T-helper 2 cell (primary cell): Measurements from ENCODE around the gene IL6R.
"Not testable (repeated sequence)": the region's sequence is repeated elsewhere in the genome, so short reads cannot be mapped to it uniquely, and the experiment has no call there.

Experiments used
- DNase-seq, 5 experiments: peaks; one replicate each; pipeline versions ENCODE4 v3.0.0 to v3.0.0-alpha.2; 2012 to 2022

IL6R gene

GRCh38 chr1:154483941-154484803 is 79.0 kb downstream of the IL6R start:
- no peak for DNase-seq

- no peak for DNase-seq
These were observed 80.0 kb downstream of the IL6R start for GRCh38 chr1:154485106-154485505.

GRCh38 chr1:154485910-154486496 is 80.9 kb downstream of the IL6R start:
- DNase-seq = no peak

- not testable (repeated sequence) for DNase-seq
These were observed 81.6 kb downstream of the IL6R start for GRCh38 chr1:154486756-154487155.

DNA sequence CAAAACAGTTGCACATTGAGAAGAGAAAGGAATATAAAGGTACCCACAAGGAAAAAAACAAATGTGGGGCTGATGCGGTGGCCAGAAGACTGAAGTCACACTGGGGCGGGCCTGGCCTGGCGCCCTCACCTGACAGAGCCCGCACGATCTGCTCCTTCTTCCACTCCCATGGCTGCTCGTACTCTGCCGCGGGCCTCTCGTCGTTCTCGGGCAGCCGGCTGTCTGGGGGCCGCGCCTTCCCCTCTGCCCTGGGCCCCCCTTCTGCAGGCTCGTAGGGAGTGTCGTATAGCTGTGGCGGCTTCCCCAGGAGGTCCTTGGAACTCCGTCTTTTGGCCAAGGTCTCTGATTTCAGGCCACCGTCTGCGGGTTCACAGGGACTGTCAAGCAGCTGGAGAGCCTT is 83.8 kb downstream of the IL6R start:
- no peak for DNase-seq

- no peak for DNase-seq
These were observed 84.6 kb downstream of the IL6R start for GRCh38 chr1:154489695-154490274.

- DNase-seq = no peak
These were observed 85.2 kb downstream of the IL6R start for GRCh38 chr1:154490317-154490716.

DNA sequence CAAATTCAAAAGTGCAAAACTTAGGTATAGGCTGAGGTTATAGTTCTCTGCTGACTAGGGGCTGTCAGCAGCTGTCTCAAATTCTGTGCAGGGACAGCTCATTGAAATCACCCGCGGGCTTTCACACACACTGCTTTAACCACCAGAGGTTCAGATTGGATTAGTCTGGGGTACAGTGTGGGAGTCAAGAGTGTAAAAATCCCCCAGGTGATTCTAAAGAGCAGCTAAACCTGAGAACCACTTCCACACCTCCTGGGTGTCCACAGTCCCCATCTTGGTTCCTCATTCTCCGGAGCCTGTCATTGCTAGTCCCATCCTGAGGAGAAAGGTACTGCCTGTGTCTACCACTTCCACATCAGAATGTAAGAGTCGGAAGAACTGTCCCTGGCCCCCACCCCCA is 87.0 kb downstream of the IL6R start:
- no peak for DNase-seq

- peak in 1 of 5 experiments; percentile 49 for DNase-seq
These were observed 88.1 kb downstream of the IL6R start for GRCh38 chr1:154493276-154493675.

- no peak for DNase-seq
These were observed 90.5 kb downstream of the IL6R start for GRCh38 chr1:154495496-154496273.

DNA sequence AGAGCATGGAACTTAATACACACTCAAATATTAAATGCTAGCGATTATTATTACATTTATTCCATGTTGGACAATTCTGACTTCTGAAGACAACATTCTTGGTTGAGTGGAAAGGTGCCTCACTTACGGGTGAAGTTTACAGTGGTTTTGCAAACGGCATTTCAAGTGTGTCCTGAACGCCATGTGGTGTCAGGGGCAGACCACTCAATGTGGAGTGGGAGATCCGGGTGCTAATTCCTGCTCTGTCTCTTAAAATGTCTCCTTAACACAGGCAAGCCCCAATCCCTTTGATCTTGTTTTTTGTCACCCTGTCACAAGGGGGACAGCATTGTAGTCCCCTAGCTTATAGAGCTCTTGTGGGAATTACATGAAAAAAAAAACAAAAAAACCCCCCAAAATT is 91.2 kb downstream of the IL6R start:
- no peak for DNase-seq

GRCh38 chr1:154497026-154497806 is 92.1 kb downstream of the IL6R start:
- DNase-seq = no peak

DNA sequence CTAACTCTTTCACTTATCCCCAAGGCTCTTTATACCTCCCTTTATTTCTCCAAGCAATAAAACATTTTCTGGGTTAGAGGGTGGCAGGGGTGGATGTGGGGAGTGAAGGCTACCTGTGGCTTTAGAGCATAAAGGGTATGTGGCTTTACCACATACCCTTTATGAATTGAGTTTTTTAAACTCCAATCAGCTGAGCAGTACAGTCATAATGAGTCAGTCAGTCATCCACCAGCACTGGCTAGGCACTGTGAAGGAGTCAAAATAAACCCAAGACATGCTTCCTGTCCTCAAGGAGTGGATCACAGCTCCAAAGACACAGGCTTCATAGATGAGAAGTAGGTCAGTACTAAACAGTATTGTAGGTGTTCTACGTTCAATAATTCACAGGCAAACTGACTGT is 94.3 kb downstream of the IL6R start:
- peak in 1 of 5 experiments; percentile 51 for DNase-seq

- no peak for DNase-seq
These were observed 95.4 kb downstream of the IL6R start for GRCh38 chr1:154500533-154500932.

- DNase-seq = no peak
These were observed 96.4 kb downstream of the IL6R start for GRCh38 chr1:154501423-154502065.

- peak in 1 of 5 experiments; percentile 5 for DNase-seq
These were observed 97.1 kb downstream of the IL6R start, which contains the start of the genes SHE and TDRD10 for GRCh38 chr1:154502066-154502743. TSS of gene SHE (minus strand) at chr1:154502412. CDS start at chr1:154502026, 386 bp downstream. TSS of gene TDRD10 (plus strand) at chr1:154502219. CDS start at chr1:154506904, 4,685 bp downstream.

DNA sequence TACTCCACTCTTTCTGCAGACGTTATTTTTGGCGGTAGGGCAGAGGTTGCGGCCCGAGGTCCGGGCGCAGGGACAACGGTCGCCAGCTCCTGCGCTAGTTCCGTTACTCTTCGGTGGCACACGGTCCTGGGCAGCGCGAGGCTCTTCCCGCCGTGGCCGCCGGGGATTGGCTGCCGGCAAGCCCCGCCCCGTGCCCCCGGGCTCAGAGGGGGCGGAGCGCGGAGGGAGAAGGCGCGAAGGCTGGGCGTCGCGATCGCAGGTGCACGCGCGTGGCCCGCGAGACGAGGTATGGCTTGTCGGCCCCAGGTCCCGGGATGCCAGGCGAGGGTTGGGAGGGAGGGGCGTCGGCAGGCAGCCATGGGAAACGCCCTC is 97.6 kb downstream of the IL6R start:
- DNase-seq = no peak

DNA sequence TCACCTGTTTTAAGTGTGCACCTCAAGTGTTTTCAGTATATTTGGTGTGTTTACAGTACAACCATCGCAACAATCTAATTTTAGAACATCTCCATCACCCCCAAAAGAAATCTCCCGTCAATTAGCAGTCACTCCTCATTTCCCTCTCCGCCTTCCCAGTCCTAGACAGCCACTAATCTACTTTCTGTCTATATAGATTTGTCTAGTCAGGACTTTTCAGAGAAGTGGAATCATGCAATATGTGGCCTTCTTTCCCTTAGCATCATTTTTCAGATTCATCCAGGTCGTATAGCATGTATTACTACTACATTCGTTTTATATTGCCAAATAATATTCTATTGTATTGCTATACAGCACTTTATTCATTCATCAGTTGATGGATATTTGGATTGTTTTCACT is 98.8 kb downstream of the IL6R start:
- DNase-seq = no peak

GRCh38 chr1:154512760-154513159 is 107.6 kb downstream of the IL6R start:
- no peak for DNase-seq

DNA sequence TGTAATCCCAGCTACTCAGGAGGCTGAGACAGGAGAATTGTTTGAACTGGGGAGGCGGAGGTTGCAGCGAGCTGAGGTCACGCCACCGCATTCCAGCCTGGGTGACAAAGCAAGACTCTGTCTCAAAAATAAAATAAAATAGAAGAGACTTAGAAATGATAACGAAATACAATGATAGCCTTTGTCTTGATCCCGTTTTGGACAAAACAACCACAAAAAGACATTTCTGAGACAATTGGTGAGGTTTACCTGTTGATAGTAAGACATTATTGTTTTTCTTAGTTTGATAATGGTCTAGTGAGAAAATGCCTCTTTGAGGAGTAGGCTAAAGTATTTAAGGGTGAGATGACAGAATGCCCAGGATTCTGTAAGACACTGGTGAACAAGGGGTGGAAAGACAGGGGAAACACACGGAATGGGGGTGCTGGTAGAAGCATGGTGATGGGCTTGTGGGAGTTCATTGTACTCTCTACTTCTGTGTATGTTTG is 109.0 kb downstream of the IL6R start:
- no peak for DNase-seq

GRCh38 chr1:154517661-154518060 is 112.5 kb downstream of the IL6R start:
- no peak for DNase-seq
